IMR-90 (cell line): ENCODE results near the gene SNX5.

Source experiments
- BHLHE40 ChIP-seq: fragments of 150-350 bp; IDR thresholded peaks from 2 replicates; pipeline ENCODE4 v1.6.1; 2016; ENCODE audit warnings: mild to moderate bottlenecking, low read depth, low read length
- SMC3 ChIP-seq: fragments of 150-350 bp; IDR thresholded peaks from 2 replicates; pipeline ENCODE4 v1.6.1; 2016; ENCODE audit warnings: low read depth, mild to moderate bottlenecking, antibody characterized with exemption, low read length, moderate library complexity
- TF ChIP-seq, protein P1 (sequence below): conservative IDR thresholded peaks from 2 replicates; pipeline ENCODE4 v1.5.1; 2012; ENCODE audit warnings: mild to moderate bottlenecking, low read depth, low read length, improper control_type of control experiment
- TF ChIP-seq, protein P2 (sequence below): fragments of 150-350 bp; IDR thresholded peaks from 2 replicates; pipeline ENCODE4 v1.6.1; 2017; ENCODE audit warnings: mild to moderate bottlenecking, antibody characterized with exemption, low read length, low read depth

GRCh38 chr20:17969884-17970409 is 1.4 kb upstream of the SNX5 start:
- no peak for TF ChIP-seq SMC3
- TF ChIP-seq, protein P1, sequence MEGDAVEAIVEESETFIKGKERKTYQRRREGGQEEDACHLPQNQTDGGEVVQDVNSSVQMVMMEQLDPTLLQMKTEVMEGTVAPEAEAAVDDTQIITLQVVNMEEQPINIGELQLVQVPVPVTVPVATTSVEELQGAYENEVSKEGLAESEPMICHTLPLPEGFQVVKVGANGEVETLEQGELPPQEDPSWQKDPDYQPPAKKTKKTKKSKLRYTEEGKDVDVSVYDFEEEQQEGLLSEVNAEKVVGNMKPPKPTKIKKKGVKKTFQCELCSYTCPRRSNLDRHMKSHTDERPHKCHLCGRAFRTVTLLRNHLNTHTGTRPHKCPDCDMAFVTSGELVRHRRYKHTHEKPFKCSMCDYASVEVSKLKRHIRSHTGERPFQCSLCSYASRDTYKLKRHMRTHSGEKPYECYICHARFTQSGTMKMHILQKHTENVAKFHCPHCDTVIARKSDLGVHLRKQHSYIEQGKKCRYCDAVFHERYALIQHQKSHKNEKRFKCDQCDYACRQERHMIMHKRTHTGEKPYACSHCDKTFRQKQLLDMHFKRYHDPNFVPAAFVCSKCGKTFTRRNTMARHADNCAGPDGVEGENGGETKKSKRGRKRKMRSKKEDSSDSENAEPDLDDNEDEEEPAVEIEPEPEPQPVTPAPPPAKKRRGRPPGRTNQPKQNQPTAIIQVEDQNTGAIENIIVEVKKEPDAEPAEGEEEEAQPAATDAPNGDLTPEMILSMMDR = no peak
- TF ChIP-seq, protein P2, sequence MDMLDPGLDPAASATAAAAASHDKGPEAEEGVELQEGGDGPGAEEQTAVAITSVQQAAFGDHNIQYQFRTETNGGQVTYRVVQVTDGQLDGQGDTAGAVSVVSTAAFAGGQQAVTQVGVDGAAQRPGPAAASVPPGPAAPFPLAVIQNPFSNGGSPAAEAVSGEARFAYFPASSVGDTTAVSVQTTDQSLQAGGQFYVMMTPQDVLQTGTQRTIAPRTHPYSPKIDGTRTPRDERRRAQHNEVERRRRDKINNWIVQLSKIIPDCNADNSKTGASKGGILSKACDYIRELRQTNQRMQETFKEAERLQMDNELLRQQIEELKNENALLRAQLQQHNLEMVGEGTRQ = peak; percentile 21; the same call in 1 of the 2 replicates
- TF ChIP-seq BHLHE40 = no peak
